SK-N-MC (cell line): ENCODE data around the gene RUFY3.

Experiments used
- DNase-seq: peaks from one replicate; pipeline ENCODE4 v3.0.0-alpha.2; 2011; ENCODE audit warnings: low read depth, low spot score
- H3K27ac ChIP-seq: fragments of 200-600 bp; sonication (generic); 2 replicates; pipeline ENCODE4 v1.5.1; 2016; ENCODE audit warnings: mixed run types
- H3K36me3 ChIP-seq: fragments of 200-600 bp; sonication (generic); 2 replicates; pipeline ENCODE4 v1.6.1; 2017; ENCODE audit warnings: antibody characterized with exemption, low read length, mixed read lengths; ENCODE audit not compliant: insufficient read depth
- H3K4me3 ChIP-seq: fragments of 200-600 bp; sonication (generic); 2 replicates; pipeline ENCODE4 v1.5.1; 2016
- H3K9ac ChIP-seq: fragments of 200-600 bp; sonication (generic); 2 replicates; pipeline ENCODE4 v1.8.0; 2017; ENCODE audit warnings: mixed run types, mixed read lengths; ENCODE audit not compliant: insufficient read length
- H3K9me3 ChIP-seq: fragments of 200-600 bp; sonication (generic); 2 replicates; pipeline ENCODE4 v1.6.1; 2017; ENCODE audit warnings: low read depth, mild to moderate bottlenecking, antibody characterized with exemption, low read length, moderate library complexity, mixed read lengths
- EZH2 ChIP-seq: fragments of 200-600 bp; sonication (generic); IDR thresholded peaks from one replicate; pipeline ENCODE4 v1.6.1; 2017; ENCODE audit warnings: antibody characterized with exemption
- FOXP2 ChIP-seq: optimal IDR thresholded peaks from 2 replicates; pipeline ENCODE3; 2011; ENCODE audit warnings: mild to moderate bottlenecking, moderate library complexity; ENCODE audit not compliant: insufficient read depth; ENCODE audit errors: extremely low read length, control extremely low read depth
- POLR2AphosphoS5 ChIP-seq: IDR thresholded peaks from 2 replicates; pipeline ENCODE4 v1.6.1; 2012; ENCODE audit warnings: mild to moderate bottlenecking, low read depth, low read length, borderline replicate concordance

Gene RUFY3

GRCh38 chr4:70783096-70783495 is 61.3 kb downstream of the RUFY3 start:
- Histone ChIP-seq H3K27ac (no peak overlapping the region), H3K9me3 (no peaks in the 10 kb centered on the region), H3K9ac (no peak overlapping the region), H3K36me3 (no peaks in the 10 kb centered on the region; the same call in 1 of the 2 replicates), H3K4me3 (no peak overlapping the region)
- TF ChIP-seq EZH2 (no peak), POLR2AphosphoS5 (no peak), FOXP2 (no peak)
- DNase-seq, result no peak

GRCh38 chr4:70787496-70787895 is 65.7 kb downstream of the RUFY3 start:
- H3K4me3 ChIP-seq, result no peak overlapping the region
- TF ChIP-seq FOXP2 (no peak), EZH2 (no peak), POLR2AphosphoS5 (no peak)
- H3K9me3 ChIP-seq, result no peaks in the 10 kb centered on the region
- no peak for DNase-seq
- peaks cover 8% of the 10 kb centered on the region; the same call in 1 of the 2 replicates for H3K36me3 ChIP-seq
- H3K9ac ChIP-seq, result no peak overlapping the region
- no peak overlapping the region for H3K27ac ChIP-seq

GRCh38 chr4:70788733-70789132 is 67.0 kb downstream of the RUFY3 start:
- Histone ChIP-seq H3K9me3 (no peaks in the 10 kb centered on the region), H3K27ac (no peak overlapping the region), H3K4me3 (no peak overlapping the region), H3K9ac (no peak overlapping the region), H3K36me3 (peaks cover 8% of the 10 kb centered on the region; the same call in 1 of the 2 replicates)
- TF ChIP-seq FOXP2 (no peak), EZH2 (no peak), POLR2AphosphoS5 (no peak)
- DNase-seq, result no peak

GRCh38 chr4:70793626-70794025 is 71.9 kb downstream of the RUFY3 start:
- H3K27ac ChIP-seq, result no peak overlapping the region
- no peak for DNase-seq
- H3K9me3 ChIP-seq, result no peaks in the 10 kb centered on the region
- H3K4me3 ChIP-seq, result no peak overlapping the region
- H3K9ac ChIP-seq, result no peak overlapping the region
- TF ChIP-seq POLR2AphosphoS5, result no peak
- TF ChIP-seq FOXP2, result no peak
- no peak for TF ChIP-seq EZH2
- peaks cover 12% of the 10 kb centered on the region for H3K36me3 ChIP-seq

- H3K4me3 ChIP-seq, result no peak overlapping the region
- no peak for DNase-seq
- H3K9me3 ChIP-seq, result no peaks in the 10 kb centered on the region
- no peak overlapping the region for H3K27ac ChIP-seq
- H3K36me3 ChIP-seq, result no peaks in the 10 kb centered on the region
- no peak overlapping the region for H3K9ac ChIP-seq
- TF ChIP-seq EZH2, result no peak
- no peak for TF ChIP-seq FOXP2
- no peak for TF ChIP-seq POLR2AphosphoS5
Observed at GRCh38 chr4:70801265-70801809, 79.6 kb downstream of the RUFY3 start.

GRCh38 chr4:70802928-70803580 is 81.3 kb downstream of the RUFY3 start:
- Histone ChIP-seq H3K27ac (no peak overlapping the region), H3K9ac (no peak overlapping the region), H3K4me3 (no peak overlapping the region), H3K9me3 (no peaks in the 10 kb centered on the region), H3K36me3 (no peaks in the 10 kb centered on the region)
- TF ChIP-seq FOXP2 (no peak), POLR2AphosphoS5 (no peak), EZH2 (no peak)
- DNase-seq, result no peak

- H3K27ac ChIP-seq, result no peak overlapping the region
- H3K36me3 ChIP-seq, result no peaks in the 10 kb centered on the region
- H3K4me3 ChIP-seq, result no peak overlapping the region
- TF ChIP-seq POLR2AphosphoS5 (no peak), FOXP2 (no peak), EZH2 (no peak)
- no peak overlapping the region for H3K9ac ChIP-seq
- H3K9me3 ChIP-seq, result no peaks in the 10 kb centered on the region
- no peak for DNase-seq
Observed at GRCh38 chr4:70808151-70808550, 86.4 kb downstream of the RUFY3 start.

GRCh38 chr4:70815370-70815769 is 93.6 kb downstream of the RUFY3 start:
- Histone ChIP-seq H3K36me3 (peaks cover 34% of the 10 kb centered on the region), H3K27ac (no peak overlapping the region)
- no peak for TF ChIP-seq POLR2AphosphoS5
- TF ChIP-seq EZH2, result no peak
- no peak for TF ChIP-seq FOXP2

GRCh38 chr4:70816894-70817293 is 95.1 kb downstream of the RUFY3 start:
- Histone ChIP-seq H3K4me3 (no peak overlapping the region), H3K27ac (peak overlapping the region; percentile 96; the same call in 1 of the 2 replicates), H3K9me3 (no peaks in the 10 kb centered on the region), H3K9ac (no peak overlapping the region), H3K36me3 (peaks cover 45% of the 10 kb centered on the region)
- no peak for TF ChIP-seq FOXP2
- no peak for TF ChIP-seq EZH2
- TF ChIP-seq POLR2AphosphoS5, result no peak; the same call in 1 of the 2 replicates
- no peak for DNase-seq

More at GRCh38 chr4:70815370-70815769, 93.6 kb downstream of the RUFY3 start:
- no peak for DNase-seq
- H3K9me3 ChIP-seq, result no peaks in the 10 kb centered on the region
- no peak overlapping the region for H3K9ac ChIP-seq
- no peak overlapping the region for H3K4me3 ChIP-seq
